ENCODE measurements around the gene GNB1L.

GNB1L gene

GRCh38 chr22:19797086-19798002, 57.3 kb downstream of the GNB1L start:
- Histone ChIP-seq H2BK120ac (ENCODE audit: low read depth, low read length) (no peak overlapping the region), H3K18ac (ENCODE audit: low read length) (peak overlapping the region; percentile 72), H3K27ac (replicated peaks; ENCODE audit: low read length) (no peak overlapping the region), H3K79me1 (ENCODE audit: low read depth, low read length) (no peaks in the 10 kb centered on the region), H3K14ac (ENCODE audit: low read length) (peak overlapping the region; percentile 63), H4K91ac (ENCODE audit: low read depth, low read length, poor library complexity) (no peak overlapping the region), H3K27me3 (ENCODE audit: control insufficient read depth in 3 of 3, insufficient read depth in 3 of 3, low read depth in 1 of 3, low read length in 3 of 3) (no peaks in the 10 kb centered on the region), H3K9ac (ENCODE audit: low read depth, low read length, poor library complexity) (peak overlapping the region; percentile 9), H2AK5ac (ENCODE audit: low read depth, low read length) (peak overlapping the region; percentile 87), H3K4ac (ENCODE audit: low read length) (no peak overlapping the region), H3K4me2 (ENCODE audit: insufficient read depth, low read length, poor library complexity, severe bottlenecking) (no peak overlapping the region), H3K23ac (ENCODE audit: low read depth, low read length, poor library complexity) (peak overlapping the region; percentile 95), H2BK12ac (ENCODE audit: low read length) (no peak overlapping the region), H3K4me3 (ENCODE audit: low read length in 2 of 2) (no peak overlapping the region), H4K8ac (ENCODE audit: low read depth, low read length) (peak overlapping the region; percentile 97), H2BK15ac (ENCODE audit: low read length) (peak overlapping the region; percentile 39), H2AFZ (ENCODE audit: low read length) (no peak overlapping the region), H3K9me3 (replicated peaks in 1 of 2; ENCODE audit: control insufficient read depth in 2 of 2, insufficient read depth in 1 of 2, low read depth in 1 of 2, low read length in 2 of 2) (peaks cover 0 to 6% of the 10 kb centered on the region in 2 donors), H3K4me1 (ENCODE audit: control insufficient read depth in 2 of 2, insufficient read depth in 1 of 2, low read depth in 1 of 2, low read length in 2 of 2) (peaks cover 0 to 4% of the 10 kb centered on the region in 2 donors), H2BK5ac (ENCODE audit: low read length) (peak overlapping the region; percentile 20), H3K36me3 (replicated peaks in 1 of 2; ENCODE audit: control insufficient read depth in 2 of 2, insufficient read depth in 2 of 2, low read length in 2 of 2) (no peaks in the 10 kb centered on the region)
- no CpG with 5 or more reads among the region's 24 CpGs for WGBS, 2 donors (ENCODE audit: extremely low coverage in 2 of 2, insufficient read length in 2 of 2, insufficient replicate concordance in 1 of 2)
- no peak for DNase-seq (ENCODE audit: low spot score)

DNA sequence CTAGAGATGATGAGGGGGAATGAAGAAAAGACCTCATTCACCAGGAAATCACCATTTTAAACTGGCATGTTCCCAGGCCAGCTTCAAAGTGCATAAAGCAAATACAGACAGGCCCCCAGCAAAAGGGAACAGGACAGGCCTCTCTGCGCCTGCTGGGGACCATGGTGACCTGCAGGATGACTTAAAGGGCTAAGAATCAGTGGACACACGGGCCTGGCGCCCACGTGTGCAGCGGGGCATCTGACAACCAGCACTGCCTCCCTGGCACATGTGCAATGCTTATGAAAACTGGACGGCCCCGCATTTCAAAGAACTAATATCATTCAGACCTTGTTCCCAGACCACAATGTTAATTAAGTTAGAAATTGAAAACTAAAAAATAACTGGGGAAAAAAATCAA, 58.5 kb downstream of the GNB1L start:
- Histone ChIP-seq H3K27ac (replicated peaks; ENCODE audit: low read length) (no peak overlapping the region), H2BK120ac (ENCODE audit: low read depth, low read length) (no peak overlapping the region), H4K91ac (ENCODE audit: low read depth, low read length, poor library complexity) (no peak overlapping the region), H3K9ac (ENCODE audit: low read depth, low read length, poor library complexity) (no peak overlapping the region), H3K9me3 (replicated peaks in 1 of 2; ENCODE audit: control insufficient read depth in 2 of 2, insufficient read depth in 1 of 2, low read depth in 1 of 2, low read length in 2 of 2) (peaks cover 0 to 15% of the 10 kb centered on the region in 2 donors), H2AK5ac (ENCODE audit: low read depth, low read length) (no peak overlapping the region), H2BK12ac (ENCODE audit: low read length) (no peak overlapping the region), H3K23ac (ENCODE audit: low read depth, low read length, poor library complexity) (no peak overlapping the region), H2BK15ac (ENCODE audit: low read length) (no peak overlapping the region), H3K4me3 (ENCODE audit: low read length in 2 of 2) (no peak overlapping the region), H3K4ac (ENCODE audit: low read length) (no peak overlapping the region), H3K18ac (ENCODE audit: low read length) (no peak overlapping the region), H3K4me1 (ENCODE audit: control insufficient read depth in 2 of 2, insufficient read depth in 1 of 2, low read depth in 1 of 2, low read length in 2 of 2) (peaks cover 0 to 4% of the 10 kb centered on the region in 2 donors), H3K4me2 (ENCODE audit: insufficient read depth, low read length, poor library complexity, severe bottlenecking) (no peak overlapping the region), H3K27me3 (ENCODE audit: control insufficient read depth in 3 of 3, insufficient read depth in 3 of 3, low read depth in 1 of 3, low read length in 3 of 3) (no peaks in the 10 kb centered on the region), H4K8ac (ENCODE audit: low read depth, low read length) (no peak overlapping the region), H2BK5ac (ENCODE audit: low read length) (no peak overlapping the region), H3K14ac (ENCODE audit: low read length) (no peak overlapping the region), H3K36me3 (replicated peaks in 1 of 2; ENCODE audit: control insufficient read depth in 2 of 2, insufficient read depth in 2 of 2, low read length in 2 of 2) (no peaks in the 10 kb centered on the region), H3K79me1 (ENCODE audit: low read depth, low read length) (no peaks in the 10 kb centered on the region), H2AFZ (ENCODE audit: low read length) (no peak overlapping the region)
- WGBS, 2 donors (ENCODE audit: extremely low coverage in 2 of 2, insufficient read length in 2 of 2, insufficient replicate concordance in 1 of 2): no CpG with 5 or more reads among the region's 7 CpGs
- DNase-seq (ENCODE audit: low spot score): no peak

- Histone ChIP-seq H3K14ac (ENCODE audit: low read length) (no peak overlapping the region), H3K27ac (replicated peaks; ENCODE audit: low read length) (no peak overlapping the region), H4K91ac (ENCODE audit: low read depth, low read length, poor library complexity) (no peak overlapping the region), H3K79me1 (ENCODE audit: low read depth, low read length) (no peaks in the 10 kb centered on the region), H3K9me3 (replicated peaks in 1 of 2; ENCODE audit: control insufficient read depth in 2 of 2, insufficient read depth in 1 of 2, low read depth in 1 of 2, low read length in 2 of 2) (peaks cover 0 to 16% of the 10 kb centered on the region in 2 donors), H3K4ac (ENCODE audit: low read length) (no peak overlapping the region), H4K8ac (ENCODE audit: low read depth, low read length) (no peak overlapping the region), H2AFZ (ENCODE audit: low read length) (no peak overlapping the region), H3K4me1 (ENCODE audit: control insufficient read depth in 2 of 2, insufficient read depth in 1 of 2, low read depth in 1 of 2, low read length in 2 of 2) (peaks cover 0 to 4% of the 10 kb centered on the region in 2 donors), H2BK15ac (ENCODE audit: low read length) (no peak overlapping the region), H3K4me3 (ENCODE audit: low read length in 2 of 2) (no peak overlapping the region), H3K9ac (ENCODE audit: low read depth, low read length, poor library complexity) (no peak overlapping the region), H3K27me3 (ENCODE audit: control insufficient read depth in 3 of 3, insufficient read depth in 3 of 3, low read depth in 1 of 3, low read length in 3 of 3) (no peaks in the 10 kb centered on the region), H2BK120ac (ENCODE audit: low read depth, low read length) (no peak overlapping the region), H2AK5ac (ENCODE audit: low read depth, low read length) (no peak overlapping the region), H3K23ac (ENCODE audit: low read depth, low read length, poor library complexity) (no peak overlapping the region), H3K4me2 (ENCODE audit: insufficient read depth, low read length, poor library complexity, severe bottlenecking) (no peak overlapping the region), H3K18ac (ENCODE audit: low read length) (peak overlapping the region; percentile 41), H2BK5ac (ENCODE audit: low read length) (no peak overlapping the region), H3K36me3 (replicated peaks in 1 of 2; ENCODE audit: control insufficient read depth in 2 of 2, insufficient read depth in 2 of 2, low read length in 2 of 2) (no peaks in the 10 kb centered on the region), H2BK12ac (ENCODE audit: low read length) (no peak overlapping the region)
- DNase-seq (ENCODE audit: low spot score): no peak
- WGBS, 2 donors (ENCODE audit: extremely low coverage in 2 of 2, insufficient read length in 2 of 2, insufficient replicate concordance in 1 of 2): no CpG with 5 or more reads among the region's 6 CpGs
Measured at GRCh38 chr22:19795617-19796008, 59.1 kb downstream of the GNB1L start.

DNA sequence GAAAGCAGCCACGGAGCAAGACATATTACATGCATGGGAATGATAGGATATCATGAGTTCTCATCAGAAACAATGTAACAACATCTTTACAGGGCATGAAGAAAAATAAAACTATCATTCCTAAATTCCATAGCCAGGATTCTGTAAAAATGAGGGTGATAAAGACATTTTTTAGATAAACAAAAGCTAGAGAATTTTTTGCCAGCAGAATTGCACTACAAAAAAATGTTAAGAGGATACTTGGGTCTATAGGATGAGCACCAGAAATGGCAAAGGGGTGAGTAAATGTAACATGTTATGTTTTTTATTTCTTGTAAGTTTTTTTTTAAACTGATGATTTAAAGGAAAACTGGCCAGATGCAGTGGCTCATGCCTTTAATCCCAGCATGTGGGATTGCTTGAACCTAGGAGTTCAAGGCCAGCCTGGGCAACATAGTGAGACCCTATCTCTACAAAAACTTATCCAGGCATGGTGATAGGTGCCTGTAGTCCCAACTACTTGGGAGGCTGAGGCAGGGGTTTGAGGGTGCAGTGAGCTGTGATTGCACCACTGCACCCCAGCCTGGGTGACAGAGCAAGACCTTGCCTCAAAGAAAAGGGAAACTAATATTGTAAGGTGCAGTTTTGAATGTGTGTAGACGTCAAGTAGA, 60.9 kb downstream of the GNB1L start:
- H3K9ac ChIP-seq (ENCODE audit: low read depth, low read length, poor library complexity): no peak overlapping the region
- DNase-seq (ENCODE audit: low spot score): no peak
- no peak overlapping the region for H3K23ac ChIP-seq (ENCODE audit: low read depth, low read length, poor library complexity)
- no peak overlapping the region for H2AK5ac ChIP-seq (ENCODE audit: low read depth, low read length)
- H3K4me2 ChIP-seq (ENCODE audit: insufficient read depth, low read length, poor library complexity, severe bottlenecking): no peak overlapping the region
- peaks cover 0 to under 1% of the 10 kb centered on the region in 2 donors for H3K36me3 ChIP-seq (replicated peaks in 1 of 2; ENCODE audit: control insufficient read depth in 2 of 2, insufficient read depth in 2 of 2, low read length in 2 of 2)
- H3K27me3 ChIP-seq (ENCODE audit: control insufficient read depth in 3 of 3, insufficient read depth in 3 of 3, low read depth in 1 of 3, low read length in 3 of 3): no peaks in the 10 kb centered on the region
- H4K8ac ChIP-seq (ENCODE audit: low read depth, low read length): no peak overlapping the region
- no peak overlapping the region for H3K27ac ChIP-seq (replicated peaks; ENCODE audit: low read length)
- no CpG with 5 or more reads among the region's 2 CpGs for WGBS, 2 donors (ENCODE audit: extremely low coverage in 2 of 2, insufficient read length in 2 of 2, insufficient replicate concordance in 1 of 2)
- H2BK12ac ChIP-seq (ENCODE audit: low read length): no peak overlapping the region
- H2BK120ac ChIP-seq (ENCODE audit: low read depth, low read length): no peak overlapping the region
- H4K91ac ChIP-seq (ENCODE audit: low read depth, low read length, poor library complexity): no peak overlapping the region
- H3K4me3 ChIP-seq (ENCODE audit: low read length in 2 of 2): no peak overlapping the region
- H3K18ac ChIP-seq (ENCODE audit: low read length): no peak overlapping the region
- H3K79me1 ChIP-seq (ENCODE audit: low read depth, low read length): no peaks in the 10 kb centered on the region
- no peak overlapping the region for H3K14ac ChIP-seq (ENCODE audit: low read length)
- H3K4ac ChIP-seq (ENCODE audit: low read length): no peak overlapping the region
- H3K4me1 ChIP-seq (ENCODE audit: control insufficient read depth in 2 of 2, insufficient read depth in 1 of 2, low read depth in 1 of 2, low read length in 2 of 2): peaks cover 0 to 4% of the 10 kb centered on the region in 2 donors
- H2BK15ac ChIP-seq (ENCODE audit: low read length): no peak overlapping the region
- H2BK5ac ChIP-seq (ENCODE audit: low read length): no peak overlapping the region
- no peak overlapping the region for H2AFZ ChIP-seq (ENCODE audit: low read length)
- peaks cover 0 to 26% of the 10 kb centered on the region in 2 donors for H3K9me3 ChIP-seq (replicated peaks in 1 of 2; ENCODE audit: control insufficient read depth in 2 of 2, insufficient read depth in 1 of 2, low read depth in 1 of 2, low read length in 2 of 2)
